ENCODE measurements around the gene FAM151B. TPM values are rescaled to one million over a fixed set of nuclear protein-coding genes. Genes with fewer than 3 reads are reported as not detected.
A peak's percentile ranks its signal among the peaks of the same experiment; 100 is the strongest.

Gene FAM151B
- total and polyA plus RNA-seq, 2 of the 13 experiments (the other 11 are each of a cell fraction or from before 2014, with no cell fraction given) = 0.61 to 1.0 TPM

- peak; percentile 58; the same call in 1 of the 2 replicates for TF ChIP-seq LBX2 (CRISPR knock-in tag; IDR thresholded peaks at IDR 0.05; ENCODE audit: borderline replicate concordance)
- TF ChIP-seq PHB2 (IDR thresholded peaks at IDR 0.05; ENCODE audit: partially characterized antibody) = no peak
- TF ChIP-seq MAF1 (CRISPR knock-in tag; IDR thresholded peaks at IDR 0.05; ENCODE audit: borderline replicate concordance) = no peak; the same call in none of the 2 replicates
- TF ChIP-seq ZNF326 (CRISPR knock-in tag; IDR thresholded peaks at IDR 0.05; ENCODE audit: borderline replicate concordance) = no peak
- no peak for TF ChIP-seq MAFK (conservative IDR thresholded peaks at IDR 0.05 in 1 of 2, IDR thresholded peaks at IDR 0.05 in 1 of 2; ENCODE audit: low read length in 2 of 2)
- TF ChIP-seq, protein P1, sequence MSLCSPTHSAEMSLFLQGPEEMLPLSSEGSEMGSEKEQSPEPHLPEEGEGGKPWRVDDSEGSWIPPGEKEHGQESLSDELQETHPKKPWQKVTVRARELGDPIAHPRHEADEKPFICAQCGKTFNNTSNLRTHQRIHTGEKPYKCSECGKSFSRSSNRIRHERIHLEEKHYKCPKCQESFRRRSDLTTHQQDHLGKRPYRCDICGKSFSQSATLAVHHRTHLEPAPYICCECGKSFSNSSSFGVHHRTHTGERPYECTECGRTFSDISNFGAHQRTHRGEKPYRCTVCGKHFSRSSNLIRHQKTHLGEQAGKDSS (CRISPR knock-in tag; IDR thresholded peaks at IDR 0.05; ENCODE audit: borderline replicate concordance, low read depth) = peak; percentile 69; the same call in 1 of the 2 replicates
- TF ChIP-seq SUZ12 (IDR thresholded peaks at IDR 0.05; ENCODE audit: low read depth, low read length) = no peak
- no peak; the same call in 1 of the 2 replicates for TF ChIP-seq NR0B2 (CRISPR knock-in tag; IDR thresholded peaks at IDR 0.05)
- TF ChIP-seq TCF12 (IDR thresholded peaks at IDR 0.05) = no peak
- no peak for TF ChIP-seq TCF12 (CRISPR knock-in tag; IDR thresholded peaks at IDR 0.05)
- peak; percentile 59; the same call in 1 of the 2 replicates for TF ChIP-seq ZNF563 (CRISPR knock-in tag; IDR thresholded peaks at IDR 0.05)
- no peak for TF ChIP-seq EED (CRISPR knock-in tag; IDR thresholded peaks at IDR 0.05)
- TF ChIP-seq HMGA1 (CRISPR knock-in tag; conservative IDR thresholded peaks at IDR 0.05) = no peak
- TF ChIP-seq HNF1B (CRISPR knock-in tag; IDR thresholded peaks at IDR 0.05) = peak; percentile 84
- TF ChIP-seq, protein P2, sequence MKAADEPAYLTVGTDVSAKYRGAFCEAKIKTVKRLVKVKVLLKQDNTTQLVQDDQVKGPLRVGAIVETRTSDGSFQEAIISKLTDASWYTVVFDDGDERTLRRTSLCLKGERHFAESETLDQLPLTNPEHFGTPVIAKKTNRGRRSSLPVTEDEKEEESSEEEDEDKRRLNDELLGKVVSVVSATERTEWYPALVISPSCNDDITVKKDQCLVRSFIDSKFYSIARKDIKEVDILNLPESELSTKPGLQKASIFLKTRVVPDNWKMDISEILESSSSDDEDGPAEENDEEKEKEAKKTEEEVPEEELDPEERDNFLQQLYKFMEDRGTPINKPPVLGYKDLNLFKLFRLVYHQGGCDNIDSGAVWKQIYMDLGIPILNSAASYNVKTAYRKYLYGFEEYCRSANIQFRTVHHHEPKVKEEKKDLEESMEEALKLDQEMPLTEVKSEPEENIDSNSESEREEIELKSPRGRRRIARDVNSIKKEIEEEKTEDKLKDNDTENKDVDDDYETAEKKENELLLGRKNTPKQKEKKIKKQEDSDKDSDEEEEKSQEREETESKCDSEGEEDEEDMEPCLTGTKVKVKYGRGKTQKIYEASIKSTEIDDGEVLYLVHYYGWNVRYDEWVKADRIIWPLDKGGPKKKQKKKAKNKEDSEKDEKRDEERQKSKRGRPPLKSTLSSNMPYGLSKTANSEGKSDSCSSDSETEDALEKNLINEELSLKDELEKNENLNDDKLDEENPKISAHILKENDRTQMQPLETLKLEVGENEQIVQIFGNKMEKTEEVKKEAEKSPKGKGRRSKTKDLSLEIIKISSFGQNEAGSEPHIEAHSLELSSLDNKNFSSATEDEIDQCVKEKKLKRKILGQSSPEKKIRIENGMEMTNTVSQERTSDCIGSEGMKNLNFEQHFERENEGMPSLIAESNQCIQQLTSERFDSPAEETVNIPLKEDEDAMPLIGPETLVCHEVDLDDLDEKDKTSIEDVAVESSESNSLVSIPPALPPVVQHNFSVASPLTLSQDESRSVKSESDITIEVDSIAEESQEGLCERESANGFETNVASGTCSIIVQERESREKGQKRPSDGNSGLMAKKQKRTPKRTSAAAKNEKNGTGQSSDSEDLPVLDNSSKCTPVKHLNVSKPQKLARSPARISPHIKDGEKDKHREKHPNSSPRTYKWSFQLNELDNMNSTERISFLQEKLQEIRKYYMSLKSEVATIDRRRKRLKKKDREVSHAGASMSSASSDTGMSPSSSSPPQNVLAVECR (CRISPR knock-in tag; IDR thresholded peaks at IDR 0.05; ENCODE audit: borderline replicate concordance) = peak; percentile 95
- TF ChIP-seq, protein P3, sequence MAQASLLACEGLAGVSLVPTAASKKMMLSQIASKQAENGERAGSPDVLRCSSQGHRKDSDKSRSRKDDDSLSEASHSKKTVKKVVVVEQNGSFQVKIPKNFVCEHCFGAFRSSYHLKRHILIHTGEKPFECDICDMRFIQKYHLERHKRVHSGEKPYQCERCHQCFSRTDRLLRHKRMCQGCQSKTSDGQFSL (CRISPR knock-in tag; IDR thresholded peaks at IDR 0.05) = no peak
- peak; percentile 36 for TF ChIP-seq FOXC1 (CRISPR knock-in tag; IDR thresholded peaks at IDR 0.05; ENCODE audit: borderline replicate concordance)
- TF ChIP-seq ETV6 (CRISPR knock-in tag; conservative IDR thresholded peaks at IDR 0.05) = no peak
- TF ChIP-seq ZNF652 (CRISPR knock-in tag; IDR thresholded peaks at IDR 0.05; ENCODE audit: borderline replicate concordance, low read depth) = peak; percentile 29; the same call in 1 of the 2 replicates
Observed at GRCh38 chr5:80487829-80488721, at the start of gene FAM151B (continued).

Data from HepG2 (cell line).